ENCODE data around the gene PPP2R5D. TPM values are rescaled to one million over a fixed set of nuclear protein-coding genes. Genes with fewer than 3 reads are reported as not detected.
A peak's percentile ranks its signal among the peaks of the same experiment; 100 is the strongest.

The PPP2R5D gene
- total and polyA plus RNA-seq, 2 of the 8 experiments (the other 6 are each of a cell fraction or from before 2014, with no cell fraction given): 52.1 to 55.7 TPM

GRCh38 chr6:42938428-42938796, 46.0 kb upstream of the PPP2R5D start:
- Histone ChIP-seq H2BK120ac (replicated peaks; ENCODE audit: low read depth, low read length) (no peak overlapping the region), H4K20me1 (replicated peaks in 1 of 2; ENCODE audit: control insufficient read depth in 1 of 2, insufficient read depth in 2 of 2, low read length in 2 of 2) (peaks cover 0 to 2% of the 10 kb centered on the region in 2 experiments), H3K79me1 (ENCODE audit: low read depth, low read length) (peaks cover 4% of the 10 kb centered on the region; the same call in 1 of the 2 replicates), H2BK5ac (ENCODE audit: low read depth, low read length) (no peak overlapping the region), H4K91ac (replicated peaks; ENCODE audit: insufficient read length, low read length) (no peak overlapping the region), H3K4me2 (ENCODE audit: insufficient read depth in 1 of 2, low read depth in 2 of 2, low read length in 2 of 2) (no peak overlapping the region), H3K9me3 (ENCODE audit: insufficient read depth in 2 of 2, low read depth in 1 of 2, low read length in 1 of 2) (no peaks in the 10 kb centered on the region), H4K8ac (ENCODE audit: extremely low read depth, insufficient read depth, low read length) (no peak overlapping the region), H3K9ac (replicated peaks in 1 of 4; ENCODE audit: extremely low read depth in 1 of 4, low read depth in 3 of 4, low read length in 3 of 4) (no peak overlapping the region), H3K36me3 (ENCODE audit: control insufficient read depth in 2 of 4, insufficient read depth in 4 of 4, low read length in 3 of 4) (peaks cover 3 to 41% (median 21%) of the 10 kb centered on the region in 4 experiments; a peak in 7 of 8 replicates), H3K23ac (ENCODE audit: insufficient read length) (no peak overlapping the region), H2BK12ac (ENCODE audit: low read depth, low read length) (no peak overlapping the region), H2BK20ac (ENCODE audit: low read length) (no peak overlapping the region), H3K4me1 (replicated peaks in 1 of 4; ENCODE audit: control insufficient read depth in 3 of 4, insufficient read depth in 4 of 4, low read length in 3 of 4) (peaks cover 0 to 6% (median 1%) of the 10 kb centered on the region in 4 experiments; a peak in 4 of 7 replicates), H3K4ac (replicated peaks; ENCODE audit: insufficient read length, low read depth, low read length) (no peak overlapping the region), H2AK5ac (ENCODE audit: low read depth, low read length) (no peak overlapping the region), H3K79me2 (ENCODE audit: control insufficient read depth in 1 of 2, insufficient read depth in 2 of 2, low read length in 2 of 2) (peaks cover 0 to 17% of the 10 kb centered on the region in 2 experiments; a peak in 2 of 4 replicates), H3K4me3 (ENCODE audit: extremely low read depth in 1 of 4, insufficient read depth in 2 of 4, low read depth in 3 of 4, low read length in 4 of 4) (no peak overlapping the region), H3K56ac (replicated peaks; ENCODE audit: insufficient read length, low read depth, low read length) (no peak overlapping the region), H2AFZ (ENCODE audit: low read length) (no peak overlapping the region), H3K18ac (ENCODE audit: extremely low read depth, low read length) (no peak overlapping the region), H3K27ac (ENCODE audit: low read depth, low read length) (no peak overlapping the region), H3K23me2 (ENCODE audit: low read depth, low read length) (no peaks in the 10 kb centered on the region), H2BK15ac (ENCODE audit: low read length) (no peak overlapping the region), H3K27me3 (replicated peaks in 1 of 4; ENCODE audit: control insufficient read depth in 3 of 4, extremely low read depth in 1 of 4, insufficient read depth in 3 of 4, low read length in 3 of 4) (no peaks in the 10 kb centered on the region), H4K5ac (ENCODE audit: insufficient read length, low read depth, low read length) (no peak overlapping the region), H3K14ac (ENCODE audit: insufficient read length) (no peak overlapping the region)
- TF ChIP-seq POLR2AphosphoS5 (IDR thresholded peaks at IDR 0.05; ENCODE audit: low read depth, low read length) (no peak), SP1 (IDR thresholded peaks at IDR 0.05; ENCODE audit: low read depth, low read length) (no peak), SRF (IDR thresholded peaks at IDR 0.05; ENCODE audit: low read depth, low read length) (no peak), CTBP2 (IDR thresholded peaks at IDR 0.05; ENCODE audit: borderline replicate concordance, insufficient read depth, insufficient read length, low read length) (no peak), EP300 (IDR thresholded peaks at IDR 0.05; ENCODE audit: borderline replicate concordance in 1 of 2, low read depth in 2 of 2, low read length in 2 of 2) (no peak), POLR2A (IDR thresholded peaks at IDR 0.05; ENCODE audit: control extremely low read depth in 1 of 2, low read depth in 2 of 2, low read length in 2 of 2) (peak in 1 of 2 experiments; percentile 25; a peak in 1 of 3 replicates), YY1 (IDR thresholded peaks at IDR 0.05; ENCODE audit: low read depth, low read length) (no peak)
- ChIA-PET CTCF (ENCODE audit: partially characterized antibody) (interaction anchor here (0.6 to 1.5 kb wide), 4 partner anchors 27 to 550 kb away, joined by 3 to 4 read pairs (median 3); no protein-coding TSS in a partner anchor), POLR2A (ENCODE audit: partially characterized antibody) (interaction anchor here (1.0 to 2.2 kb wide), 3 partner anchors 9 to 205 kb away, joined by 3 to 13 read pairs (median 3); partner anchors contain the start of gene CNPY3)
- no peak for FAIRE-seq
- 87% methylated on average over 5 of the region's 5 CpGs; no CpG with 5 or more reads in 1 of the 2 experiments for WGBS, 2 experiments (ENCODE audit: extremely low coverage in 1 of 2, insufficient coverage in 1 of 2, insufficient read length in 1 of 2, insufficient replicate concordance in 2 of 2, low coverage in 1 of 2, low lambda C conversion rate in 2 of 2, missing lambda C conversion rate in 1 of 2)
- no peak for DNase-seq (ENCODE audit: low read depth in 1 of 2, low spot score in 2 of 2)

Data from H1 (cell line).